ENCODE measurements around the gene RASGRF2. TPM values are rescaled to one million over a fixed set of nuclear protein-coding genes. Genes with fewer than 3 reads are reported as not detected.

The RASGRF2 gene
- polyA plus RNA-seq, 4 donors = 0.54 to 3.0 (median 1.5) TPM

- Histone ChIP-seq H3K4me3 (ENCODE audit: low read depth in 1 of 3, low read length in 3 of 3) (no peak overlapping the region), H3K27me3 (ENCODE audit: control insufficient read depth in 3 of 3, insufficient read depth in 3 of 3, low read length in 3 of 3) (no peaks in the 10 kb centered on the region), H3K36me3 (ENCODE audit: control insufficient read depth in 3 of 3, insufficient read depth in 2 of 3, low read depth in 1 of 3, low read length in 3 of 3) (no peaks in the 10 kb centered on the region), H3K4me1 (ENCODE audit: control insufficient read depth in 3 of 3, insufficient read depth in 2 of 3, low read depth in 1 of 3, low read length in 2 of 3) (peaks cover 0 to 3% (median 0%) of the 10 kb centered on the region in 3 donors), H3K27ac (ENCODE audit: low read depth in 1 of 3, low read length in 2 of 3) (no peak overlapping the region), H3K9me3 (ENCODE audit: control insufficient read depth in 2 of 2, insufficient read depth in 1 of 2, low read depth in 1 of 2, low read length in 1 of 2) (no peaks in the 10 kb centered on the region)
- 82 to 95% (median 85%) methylated on average over 1 of the region's 1 CpG for WGBS, 3 donors
- DNase-seq (no peak), FAIRE-seq (no peak)
Measured at GRCh38 chr5:80990971-80991370, 30.8 kb downstream of the RASGRF2 start.

DNA sequence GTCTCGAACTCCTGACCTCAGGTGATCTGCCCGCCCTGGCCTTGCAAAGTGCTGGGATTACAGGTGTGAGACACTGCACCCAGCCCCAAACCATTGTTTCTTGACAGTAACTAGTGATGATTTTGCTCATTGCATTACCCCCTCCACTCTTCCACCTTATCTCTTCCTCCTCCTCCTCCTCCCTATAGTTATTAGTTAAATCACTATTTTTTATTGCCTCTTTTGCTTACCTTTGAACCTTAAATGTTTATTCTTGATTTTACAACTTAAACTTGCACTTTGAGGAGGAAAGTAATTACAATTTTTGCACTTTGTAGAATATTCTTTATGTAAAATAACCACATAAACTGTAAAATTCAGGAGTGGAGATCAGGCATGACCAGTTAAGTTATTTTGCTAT is 35.7 kb downstream of the RASGRF2 start:
- Histone ChIP-seq H3K4me3 (ENCODE audit: low read depth in 1 of 3, low read length in 3 of 3) (no peak overlapping the region), H3K27me3 (ENCODE audit: control insufficient read depth in 3 of 3, insufficient read depth in 3 of 3, low read length in 3 of 3) (no peaks in the 10 kb centered on the region), H3K9me3 (ENCODE audit: control insufficient read depth in 2 of 2, insufficient read depth in 1 of 2, low read depth in 1 of 2, low read length in 1 of 2) (no peaks in the 10 kb centered on the region), H3K27ac (ENCODE audit: low read depth in 1 of 3, low read length in 2 of 3) (no peak overlapping the region), H3K36me3 (ENCODE audit: control insufficient read depth in 3 of 3, insufficient read depth in 2 of 3, low read depth in 1 of 3, low read length in 3 of 3) (no peaks in the 10 kb centered on the region), H3K4me1 (ENCODE audit: control insufficient read depth in 3 of 3, insufficient read depth in 2 of 3, low read depth in 1 of 3, low read length in 2 of 3) (no peaks in the 10 kb centered on the region)
- DNase-seq (peak; percentile 20 to 48), FAIRE-seq (no peak)
- WGBS, 3 donors = 14 to 64% (median 35%) methylated on average over 2 of the region's 2 CpGs

DNA sequence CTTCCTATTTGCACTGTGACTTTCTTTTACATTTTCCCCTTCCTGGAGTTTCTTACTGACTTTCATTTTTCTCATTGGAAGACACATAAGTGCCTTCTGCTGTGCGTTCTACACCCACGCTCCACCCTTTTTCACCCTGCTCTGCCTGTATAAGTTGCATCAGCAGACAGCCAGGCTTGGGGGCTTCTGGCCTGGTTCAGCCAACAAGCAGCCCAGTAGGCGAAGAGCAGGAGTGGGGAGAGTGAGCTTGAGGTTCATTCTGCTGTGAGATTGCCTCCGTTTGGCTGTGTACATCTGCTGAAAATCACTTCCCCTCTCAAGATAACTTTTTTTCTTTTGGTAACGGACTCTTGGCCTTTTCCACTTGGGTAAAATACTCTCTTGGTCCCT is 38.4 kb downstream of the RASGRF2 start:
- H3K27me3 ChIP-seq (ENCODE audit: control insufficient read depth in 3 of 3, insufficient read depth in 3 of 3, low read length in 3 of 3) = no peaks in the 10 kb centered on the region
- no peaks in the 10 kb centered on the region for H3K9me3 ChIP-seq (ENCODE audit: control insufficient read depth in 2 of 2, insufficient read depth in 1 of 2, low read depth in 1 of 2, low read length in 1 of 2)
- FAIRE-seq (no peak), DNase-seq (no peak)
- no peak overlapping the region for H3K27ac ChIP-seq (ENCODE audit: low read depth in 1 of 3, low read length in 2 of 3)
- WGBS, 3 donors = 58 to 79% (median 75%) methylated on average over 5 of the region's 5 CpGs
- no peaks in the 10 kb centered on the region for H3K36me3 ChIP-seq (ENCODE audit: control insufficient read depth in 3 of 3, insufficient read depth in 2 of 3, low read depth in 1 of 3, low read length in 3 of 3)
- H3K4me1 ChIP-seq (ENCODE audit: control insufficient read depth in 3 of 3, insufficient read depth in 2 of 3, low read depth in 1 of 3, low read length in 2 of 3) = no peaks in the 10 kb centered on the region
- H3K4me3 ChIP-seq (ENCODE audit: low read depth in 1 of 3, low read length in 3 of 3) = no peak overlapping the region

DNA sequence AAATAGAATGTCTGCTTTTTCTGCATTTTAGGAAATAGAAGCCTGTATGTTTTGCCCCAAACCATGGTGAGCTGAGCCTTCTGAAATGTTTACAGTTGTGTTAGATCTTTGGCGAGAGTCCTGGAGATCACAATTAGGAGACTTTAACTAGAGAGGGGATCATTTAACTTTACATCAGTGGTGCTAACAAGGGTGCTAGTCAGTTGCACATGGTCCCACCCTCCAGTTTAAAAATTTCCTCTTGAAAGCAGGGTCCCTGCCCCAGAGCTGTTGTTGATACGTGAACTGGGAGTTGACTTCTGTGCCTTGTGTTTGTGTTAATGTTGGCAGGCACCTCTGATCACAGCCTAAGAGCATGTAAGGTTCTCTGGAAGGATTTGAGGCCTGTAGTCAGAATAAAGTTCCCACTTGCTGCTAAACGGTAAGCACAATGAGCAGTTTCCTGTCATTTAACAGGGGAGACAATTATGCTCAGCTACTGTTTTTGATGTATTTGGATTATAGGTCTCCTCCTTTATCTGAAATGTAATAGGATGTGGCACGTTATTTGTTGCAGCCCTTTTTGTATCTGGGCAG is 43.7 kb downstream of the RASGRF2 start:
- DNase-seq = no peak
- Histone ChIP-seq H3K36me3 (ENCODE audit: control insufficient read depth in 3 of 3, insufficient read depth in 2 of 3, low read depth in 1 of 3, low read length in 3 of 3) (no peaks in the 10 kb centered on the region), H3K4me3 (ENCODE audit: low read depth in 1 of 3, low read length in 3 of 3) (no peak overlapping the region), H3K27me3 (ENCODE audit: control insufficient read depth in 3 of 3, insufficient read depth in 3 of 3, low read length in 3 of 3) (no peaks in the 10 kb centered on the region), H3K4me1 (ENCODE audit: control insufficient read depth in 3 of 3, insufficient read depth in 2 of 3, low read depth in 1 of 3, low read length in 2 of 3) (no peaks in the 10 kb centered on the region), H3K27ac (ENCODE audit: low read depth in 1 of 3, low read length in 2 of 3) (peak overlapping the region in 1 of 3 donors; percentile 8), H3K9me3 (ENCODE audit: control insufficient read depth in 2 of 2, insufficient read depth in 1 of 2, low read depth in 1 of 2, low read length in 1 of 2) (no peaks in the 10 kb centered on the region)
- 60 to 87% (median 80%) methylated on average over 4 of the region's 4 CpGs for WGBS, 3 donors
- no peak for FAIRE-seq

DNA sequence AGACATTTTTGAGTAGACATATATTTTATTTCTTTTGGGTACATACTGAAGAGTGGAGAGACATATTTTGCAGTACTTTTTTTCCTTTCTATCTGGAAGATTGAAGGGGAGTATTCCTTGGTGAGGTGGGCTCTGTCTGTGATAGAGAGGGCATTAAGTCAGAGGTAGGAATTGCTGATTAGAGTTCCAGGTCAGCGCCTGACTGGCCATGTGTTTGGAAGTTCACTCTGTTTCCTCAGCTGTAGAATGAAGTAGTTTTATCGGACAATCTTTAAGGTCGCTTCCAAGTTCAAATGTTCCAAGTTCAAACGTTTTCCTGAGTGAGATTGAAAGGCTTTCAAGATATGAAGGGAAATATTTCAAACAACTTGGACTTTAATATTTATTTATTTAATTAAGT is 45.5 kb downstream of the RASGRF2 start:
- H3K27ac ChIP-seq (ENCODE audit: low read depth in 1 of 3, low read length in 2 of 3) = no peak overlapping the region
- H3K36me3 ChIP-seq (ENCODE audit: control insufficient read depth in 3 of 3, insufficient read depth in 2 of 3, low read depth in 1 of 3, low read length in 3 of 3) = no peaks in the 10 kb centered on the region
- no peaks in the 10 kb centered on the region for H3K9me3 ChIP-seq (ENCODE audit: control insufficient read depth in 2 of 2, insufficient read depth in 1 of 2, low read depth in 1 of 2, low read length in 1 of 2)
- H3K27me3 ChIP-seq (ENCODE audit: control insufficient read depth in 3 of 3, insufficient read depth in 3 of 3, low read length in 3 of 3) = no peaks in the 10 kb centered on the region
- H3K4me1 ChIP-seq (ENCODE audit: control insufficient read depth in 3 of 3, insufficient read depth in 2 of 3, low read depth in 1 of 3, low read length in 2 of 3) = no peaks in the 10 kb centered on the region
- 69 to 81% (median 73%) methylated on average over 4 of the region's 4 CpGs for WGBS, 3 donors
- FAIRE-seq = no peak
- DNase-seq = no peak
- H3K4me3 ChIP-seq (ENCODE audit: low read depth in 1 of 3, low read length in 3 of 3) = no peak overlapping the region

GRCh38 chr5:81006231-81006630 is 46.1 kb downstream of the RASGRF2 start:
- no peak for FAIRE-seq
- Histone ChIP-seq H3K36me3 (ENCODE audit: control insufficient read depth in 3 of 3, insufficient read depth in 2 of 3, low read depth in 1 of 3, low read length in 3 of 3) (no peaks in the 10 kb centered on the region), H3K27me3 (ENCODE audit: control insufficient read depth in 3 of 3, insufficient read depth in 3 of 3, low read length in 3 of 3) (no peaks in the 10 kb centered on the region), H3K9me3 (ENCODE audit: control insufficient read depth in 2 of 2, insufficient read depth in 1 of 2, low read depth in 1 of 2, low read length in 1 of 2) (no peaks in the 10 kb centered on the region), H3K4me3 (ENCODE audit: low read depth in 1 of 3, low read length in 3 of 3) (no peak overlapping the region), H3K27ac (ENCODE audit: low read depth in 1 of 3, low read length in 2 of 3) (peak overlapping the region in 1 of 3 donors; percentile 30), H3K4me1 (ENCODE audit: control insufficient read depth in 3 of 3, insufficient read depth in 2 of 3, low read depth in 1 of 3, low read length in 2 of 3) (no peaks in the 10 kb centered on the region)
- no peak for DNase-seq

DNA sequence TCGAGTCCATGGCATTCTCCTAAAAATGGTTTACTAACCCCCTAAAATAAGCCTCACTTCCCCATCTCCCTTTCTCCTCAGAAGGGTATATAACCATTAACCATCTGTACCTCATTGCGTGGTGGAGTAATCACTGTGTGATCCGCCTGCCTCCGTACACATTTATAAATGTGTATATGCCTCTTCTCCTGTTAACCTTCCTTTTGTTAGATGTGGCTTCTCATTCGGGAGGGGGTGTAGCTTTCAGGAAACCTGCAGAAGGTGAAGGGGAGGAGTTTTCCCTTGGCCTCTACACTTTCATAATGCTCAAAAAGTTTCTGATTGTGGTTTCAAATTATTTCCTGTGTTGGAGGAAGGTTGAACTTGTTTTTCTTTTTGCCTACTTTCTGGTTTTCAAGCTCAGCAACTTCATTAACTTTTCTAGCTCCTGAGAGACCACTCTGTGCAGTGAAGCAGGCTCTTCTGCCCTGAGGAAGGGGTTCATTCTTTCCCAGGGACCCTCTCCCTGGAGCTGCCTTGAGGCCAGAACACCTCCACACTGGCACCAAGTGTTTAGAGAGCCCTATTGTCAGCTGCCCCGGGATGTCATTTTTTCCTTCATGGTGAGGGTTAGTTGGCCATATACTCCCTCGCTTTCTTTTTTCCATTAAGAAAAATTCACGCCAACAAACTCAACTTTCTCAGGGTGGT is 46.9 kb downstream of the RASGRF2 start:
- no peak for FAIRE-seq
- H3K27ac ChIP-seq (ENCODE audit: low read depth in 1 of 3, low read length in 2 of 3) = peak overlapping the region in 1 of 3 donors; percentile 54
- WGBS, 3 donors = 67 to 83% (median 72%) methylated on average over 8 of the region's 8 CpGs

GRCh38 chr5:81007637-81008027 is 47.5 kb downstream of the RASGRF2 start:
- Histone ChIP-seq H3K36me3 (ENCODE audit: control insufficient read depth in 3 of 3, insufficient read depth in 2 of 3, low read depth in 1 of 3, low read length in 3 of 3) (no peaks in the 10 kb centered on the region), H3K27ac (ENCODE audit: low read depth in 1 of 3, low read length in 2 of 3) (peak overlapping the region in 1 of 3 donors; percentile 54), H3K4me3 (ENCODE audit: low read depth in 1 of 3, low read length in 3 of 3) (no peak overlapping the region), H3K27me3 (ENCODE audit: control insufficient read depth in 3 of 3, insufficient read depth in 3 of 3, low read length in 3 of 3) (no peaks in the 10 kb centered on the region), H3K9me3 (ENCODE audit: control insufficient read depth in 2 of 2, insufficient read depth in 1 of 2, low read depth in 1 of 2, low read length in 1 of 2) (peaks cover 0 to 4% of the 10 kb centered on the region in 2 donors), H3K4me1 (ENCODE audit: control insufficient read depth in 3 of 3, insufficient read depth in 2 of 3, low read depth in 1 of 3, low read length in 2 of 3) (no peaks in the 10 kb centered on the region)
- FAIRE-seq (no peak), DNase-seq (no peak)
- WGBS, 3 donors = 76 to 86% (median 82%) methylated on average over 5 of the region's 5 CpGs

More for the DNA sequence above, 46.9 kb downstream of the RASGRF2 start:
- peak in 1 of 2 donors; percentile 43 for DNase-seq
- no peaks in the 10 kb centered on the region for H3K4me1 ChIP-seq (ENCODE audit: control insufficient read depth in 3 of 3, insufficient read depth in 2 of 3, low read depth in 1 of 3, low read length in 2 of 3)
- no peaks in the 10 kb centered on the region for H3K36me3 ChIP-seq (ENCODE audit: control insufficient read depth in 3 of 3, insufficient read depth in 2 of 3, low read depth in 1 of 3, low read length in 3 of 3)
- no peaks in the 10 kb centered on the region for H3K27me3 ChIP-seq (ENCODE audit: control insufficient read depth in 3 of 3, insufficient read depth in 3 of 3, low read length in 3 of 3)
- H3K4me3 ChIP-seq (ENCODE audit: low read depth in 1 of 3, low read length in 3 of 3) = no peak overlapping the region
- H3K9me3 ChIP-seq (ENCODE audit: control insufficient read depth in 2 of 2, insufficient read depth in 1 of 2, low read depth in 1 of 2, low read length in 1 of 2) = no peaks in the 10 kb centered on the region

Data from small intestine (tissue), 7 donors.